CD4-positive, alpha-beta T cell treated with Interleukin-15 for 1 hour (primary cell): Measurements from ENCODE around the gene SOCS6.
"Not testable (repeated sequence)": the region's sequence is repeated elsewhere in the genome, so short reads cannot be mapped to it uniquely, and the experiment has no call there.

ENCODE experiments used
- DNase-seq: peaks from one replicate; pipeline ENCODE4 v3.0.0-alpha.2; 2020

SOCS6 gene

GRCh38 chr18:70363861-70364260 lies 75.0 kb downstream of the SOCS6 start:
- DNase-seq, result no peak

GRCh38 chr18:70365361-70365760 lies 76.5 kb downstream of the SOCS6 start:
- DNase-seq, result no peak

- no peak for DNase-seq
Observed at GRCh38 chr18:70366174-70366573, 77.3 kb downstream of the SOCS6 start.

GRCh38 chr18:70366670-70367069 lies 77.8 kb downstream of the SOCS6 start:
- no peak for DNase-seq

- not testable (repeated sequence) for DNase-seq
Observed at GRCh38 chr18:70367344-70367743, 78.5 kb downstream of the SOCS6 start.

- no peak for DNase-seq
Observed at GRCh38 chr18:70368903-70369302, 80.1 kb downstream of the SOCS6 start.

- no peak for DNase-seq
Observed at GRCh38 chr18:70370762-70371733, 82.2 kb downstream of the SOCS6 start.

GRCh38 chr18:70371908-70372307 lies 83.1 kb downstream of the SOCS6 start:
- no peak for DNase-seq

- no peak for DNase-seq
Observed at GRCh38 chr18:70372450-70373041, 83.7 kb downstream of the SOCS6 start.

- no peak for DNase-seq
Observed at GRCh38 chr18:70373042-70373519, 84.2 kb downstream of the SOCS6 start.

- DNase-seq, result no peak
Observed at GRCh38 chr18:70374154-70374553, 85.3 kb downstream of the SOCS6 start.

GRCh38 chr18:70376137-70376913 lies 87.5 kb downstream of the SOCS6 start:
- no peak for DNase-seq

GRCh38 chr18:70376914-70377258 lies 88.0 kb downstream of the SOCS6 start:
- no peak for DNase-seq

GRCh38 chr18:70377317-70377799 lies 88.5 kb downstream of the SOCS6 start:
- DNase-seq, result no peak

GRCh38 chr18:70377857-70378701 lies 89.2 kb downstream of the SOCS6 start:
- DNase-seq, result no peak
